HEK293T (cell line): ENCODE data around the gene UBR3.

Source experiments
- ELF4 ChIP-seq: fragments of 450-650 bp; IDR thresholded peaks from 2 replicates; pipeline ENCODE4 v1.6.1; 2017; ENCODE audit warnings: antibody characterized with exemption
- FOXK2 ChIP-seq: fragments of 450-650 bp; IDR thresholded peaks from 2 replicates; pipeline ENCODE4 v1.6.1; 2016; ENCODE audit warnings: mild to moderate bottlenecking
- HDGF ChIP-seq: fragments of 450-650 bp; IDR thresholded peaks from 2 replicates; pipeline ENCODE4 v1.6.1; 2017; ENCODE audit warnings: antibody characterized with exemption, borderline replicate concordance
- LEF1 ChIP-seq: fragments of 450-650 bp; IDR thresholded peaks from 2 replicates; pipeline ENCODE4 v1.6.1; 2017; ENCODE audit warnings: mild to moderate bottlenecking, borderline replicate concordance
- NFRKB ChIP-seq: fragments of 450-650 bp; IDR thresholded peaks from 2 replicates; pipeline ENCODE4 v1.6.1; 2016; ENCODE audit warnings: mild to moderate bottlenecking, moderate library complexity
- SUZ12 ChIP-seq: fragments of 450-650 bp; IDR thresholded peaks from 2 replicates; pipeline ENCODE4 v1.6.1; 2016; ENCODE audit warnings: mild to moderate bottlenecking

- TF ChIP-seq ELF4 (no peak), HDGF (no peak), FOXK2 (no peak), LEF1 (no peak), NFRKB (no peak), SUZ12 (no peak)
These were observed 227.7 kb downstream of the UBR3 start for GRCh38 chr2:170054997-170055396.
